ENCODE measurements around the gene CSNK1A1. TPM values are rescaled to one million over a fixed set of nuclear protein-coding genes. Genes with fewer than 3 reads are reported as not detected.

Gene CSNK1A1
- total and polyA plus RNA-seq, 2 donors from 2014 or later: 63.9 to 221 TPM

- H3K36me3 ChIP-seq (ENCODE audit: control insufficient read depth in 2 of 3, insufficient read depth in 3 of 3, low read length in 3 of 3): no peaks in the 10 kb centered on the region
- no peaks in the 10 kb centered on the region for H3K27me3 ChIP-seq (ENCODE audit: control insufficient read depth, insufficient read depth, low read length)
- peaks cover 4 to 22% (median 17%) of the 10 kb centered on the region in 3 donors for H3K4me1 ChIP-seq (ENCODE audit: control insufficient read depth in 2 of 3, insufficient read depth in 2 of 3, low read depth in 1 of 3, low read length in 3 of 3)
- no peak overlapping the region for H3K4me3 ChIP-seq (ENCODE audit: low read length in 3 of 3)
- no peaks in the 10 kb centered on the region for H3K9me3 ChIP-seq (ENCODE audit: control insufficient read depth in 2 of 3, insufficient read depth in 1 of 3, low read length in 3 of 3)
- intact Hi-C loops (cut with DNase I): no loop called here
- DNase-seq (peak in 1 of 5 donors; percentile 72), FAIRE-seq (no peak)
- no peak for TF ChIP-seq CTCF (IDR thresholded peaks at IDR 0.05; ENCODE audit: borderline replicate concordance, extremely low read depth, insufficient read depth)
- no peak overlapping the region for H3K9ac ChIP-seq (ENCODE audit: low read length in 3 of 3)
- H3K27ac ChIP-seq (ENCODE audit: low read depth in 2 of 2, low read length in 2 of 2): no peak overlapping the region
Measured at GRCh38 chr5:149455889-149456409, 95.3 kb downstream of the CSNK1A1 start.

- H3K9ac ChIP-seq (ENCODE audit: low read length in 3 of 3): no peak overlapping the region
- FAIRE-seq (no peak), DNase-seq (peak in 1 of 5 donors; percentile 67)
- no peaks in the 10 kb centered on the region for H3K27me3 ChIP-seq (ENCODE audit: control insufficient read depth, insufficient read depth, low read length)
- H3K36me3 ChIP-seq (ENCODE audit: control insufficient read depth in 2 of 3, insufficient read depth in 3 of 3, low read length in 3 of 3): no peaks in the 10 kb centered on the region
- H3K4me1 ChIP-seq (ENCODE audit: control insufficient read depth in 2 of 3, insufficient read depth in 2 of 3, low read depth in 1 of 3, low read length in 3 of 3): peaks cover 4 to 38% (median 32%) of the 10 kb centered on the region in 3 donors
- intact Hi-C loops (cut with DNase I): no loop called here
- H3K4me3 ChIP-seq (ENCODE audit: low read length in 3 of 3): no peak overlapping the region
- TF ChIP-seq CTCF (IDR thresholded peaks at IDR 0.05; ENCODE audit: borderline replicate concordance, extremely low read depth, insufficient read depth): no peak
- peak overlapping the region; percentile 85 to 94 for H3K27ac ChIP-seq (ENCODE audit: low read depth in 2 of 2, low read length in 2 of 2)
- no peaks in the 10 kb centered on the region for H3K9me3 ChIP-seq (ENCODE audit: control insufficient read depth in 2 of 3, insufficient read depth in 1 of 3, low read length in 3 of 3)
Measured at GRCh38 chr5:149453618-149454415, 97.4 kb downstream of the CSNK1A1 start.

- intact Hi-C loops (cut with DNase I): no loop called here
- no peak for TF ChIP-seq CTCF (IDR thresholded peaks at IDR 0.05; ENCODE audit: borderline replicate concordance, extremely low read depth, insufficient read depth)
- H3K9me3 ChIP-seq (ENCODE audit: control insufficient read depth in 2 of 3, insufficient read depth in 1 of 3, low read length in 3 of 3): no peaks in the 10 kb centered on the region
- peaks cover 4 to 38% (median 35%) of the 10 kb centered on the region in 3 donors for H3K4me1 ChIP-seq (ENCODE audit: control insufficient read depth in 2 of 3, insufficient read depth in 2 of 3, low read depth in 1 of 3, low read length in 3 of 3)
- H3K9ac ChIP-seq (ENCODE audit: low read length in 3 of 3): peak overlapping the region in 1 of 3 donors; percentile 48
- peak overlapping the region in 1 of 3 donors; percentile 17 for H3K4me3 ChIP-seq (ENCODE audit: low read length in 3 of 3)
- no peaks in the 10 kb centered on the region for H3K27me3 ChIP-seq (ENCODE audit: control insufficient read depth, insufficient read depth, low read length)
- DNase-seq (peak in 1 of 5 donors; percentile 89), FAIRE-seq (no peak)
- no peaks in the 10 kb centered on the region for H3K36me3 ChIP-seq (ENCODE audit: control insufficient read depth in 2 of 3, insufficient read depth in 3 of 3, low read length in 3 of 3)
- peak overlapping the region; percentile 85 to 94 for H3K27ac ChIP-seq (ENCODE audit: low read depth in 2 of 2, low read length in 2 of 2)
Measured at GRCh38 chr5:149452665-149453617, 98.3 kb downstream of the CSNK1A1 start.

All from kidney (tissue), 14 donors.